ENCODE results near the gene ERCC4. TPM values are rescaled to one million over a fixed set of nuclear protein-coding genes. Genes with fewer than 3 reads are reported as not detected.

The ERCC4 gene
- total RNA-seq, 4 donors from 2014 or later = 2.5 to 13.2 (median 4.8) TPM

DNA sequence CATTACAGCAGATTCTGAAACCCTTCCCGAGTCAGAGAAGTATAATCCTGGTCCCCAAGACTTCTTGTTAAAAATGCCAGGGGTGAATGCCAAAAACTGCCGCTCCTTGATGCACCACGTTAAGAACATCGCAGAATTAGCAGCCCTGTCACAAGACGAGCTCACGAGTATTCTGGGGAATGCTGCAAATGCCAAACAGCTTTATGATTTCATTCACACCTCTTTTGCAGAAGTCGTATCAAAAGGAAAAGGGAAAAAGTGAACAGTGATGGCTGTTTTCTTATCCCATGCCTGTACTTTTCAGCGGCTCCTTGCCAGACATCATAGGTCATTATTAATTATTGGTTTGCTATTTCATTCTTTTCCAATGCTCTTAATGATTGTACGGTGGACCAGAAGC, 28.1 kb downstream of the ERCC4 start:
- no peak overlapping the region for H3K4me3 ChIP-seq
- H3K27me3 ChIP-seq = no peaks in the 10 kb centered on the region
- DNase-seq = no peak
- no peaks in the 10 kb centered on the region for H3K4me1 ChIP-seq
- no peaks in the 10 kb centered on the region for H3K9me3 ChIP-seq
- no peak overlapping the region for H3K27ac ChIP-seq
- no peak for TF ChIP-seq POLR2A (IDR thresholded peaks at IDR 0.05)
- TF ChIP-seq, protein P1, sequence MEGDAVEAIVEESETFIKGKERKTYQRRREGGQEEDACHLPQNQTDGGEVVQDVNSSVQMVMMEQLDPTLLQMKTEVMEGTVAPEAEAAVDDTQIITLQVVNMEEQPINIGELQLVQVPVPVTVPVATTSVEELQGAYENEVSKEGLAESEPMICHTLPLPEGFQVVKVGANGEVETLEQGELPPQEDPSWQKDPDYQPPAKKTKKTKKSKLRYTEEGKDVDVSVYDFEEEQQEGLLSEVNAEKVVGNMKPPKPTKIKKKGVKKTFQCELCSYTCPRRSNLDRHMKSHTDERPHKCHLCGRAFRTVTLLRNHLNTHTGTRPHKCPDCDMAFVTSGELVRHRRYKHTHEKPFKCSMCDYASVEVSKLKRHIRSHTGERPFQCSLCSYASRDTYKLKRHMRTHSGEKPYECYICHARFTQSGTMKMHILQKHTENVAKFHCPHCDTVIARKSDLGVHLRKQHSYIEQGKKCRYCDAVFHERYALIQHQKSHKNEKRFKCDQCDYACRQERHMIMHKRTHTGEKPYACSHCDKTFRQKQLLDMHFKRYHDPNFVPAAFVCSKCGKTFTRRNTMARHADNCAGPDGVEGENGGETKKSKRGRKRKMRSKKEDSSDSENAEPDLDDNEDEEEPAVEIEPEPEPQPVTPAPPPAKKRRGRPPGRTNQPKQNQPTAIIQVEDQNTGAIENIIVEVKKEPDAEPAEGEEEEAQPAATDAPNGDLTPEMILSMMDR (IDR thresholded peaks at IDR 0.05) = no peak
- peaks cover 0 to 35% (median 0%) of the 10 kb centered on the region in 3 donors for H3K36me3 ChIP-seq

DNA sequence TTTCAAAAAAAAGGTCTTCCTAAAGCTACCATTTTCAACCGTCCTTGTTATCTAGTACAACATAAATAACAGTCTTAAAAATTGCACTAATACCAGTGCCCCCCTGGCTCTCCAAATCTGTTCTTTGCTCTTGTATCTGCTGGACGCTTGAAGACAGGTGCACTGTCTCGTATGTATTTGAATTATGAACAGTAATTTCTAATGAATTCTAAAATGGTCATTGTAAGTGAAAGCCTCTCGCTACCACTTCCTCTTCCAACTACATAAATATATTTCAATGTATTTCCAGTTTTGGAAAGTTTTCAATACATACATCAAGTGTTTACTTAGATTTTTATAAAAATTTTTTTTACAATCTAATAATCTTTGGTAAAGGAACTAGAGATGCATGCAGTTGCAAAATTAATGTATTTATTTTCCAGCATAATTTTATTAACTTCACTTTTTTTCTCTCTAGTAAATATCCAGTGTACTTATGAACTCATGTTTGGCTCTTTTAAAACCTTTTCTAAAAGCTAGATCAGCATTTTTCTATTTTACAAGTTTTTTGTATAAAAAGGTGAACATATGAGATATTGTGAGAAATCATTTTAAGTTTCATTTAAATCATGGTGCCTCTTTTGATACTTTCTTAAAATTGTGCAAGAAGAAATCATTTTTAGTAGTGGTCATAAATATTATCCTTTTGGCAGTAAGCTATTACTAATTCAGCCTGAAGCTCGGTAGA, 31.0 kb downstream of the ERCC4 start:
- Histone ChIP-seq H3K4me3 (no peak overlapping the region), H3K9me3 (no peaks in the 10 kb centered on the region), H3K36me3 (peaks cover 0 to 20% (median 0%) of the 10 kb centered on the region in 3 donors), H3K27me3 (no peaks in the 10 kb centered on the region), H3K27ac (no peak overlapping the region), H3K4me1 (peaks cover 0 to 4% (median 0%) of the 10 kb centered on the region in 4 donors)
- TF ChIP-seq, protein P1 (IDR thresholded peaks at IDR 0.05) = no peak
- no peak for TF ChIP-seq POLR2A (IDR thresholded peaks at IDR 0.05)
- DNase-seq = no peak

DNA sequence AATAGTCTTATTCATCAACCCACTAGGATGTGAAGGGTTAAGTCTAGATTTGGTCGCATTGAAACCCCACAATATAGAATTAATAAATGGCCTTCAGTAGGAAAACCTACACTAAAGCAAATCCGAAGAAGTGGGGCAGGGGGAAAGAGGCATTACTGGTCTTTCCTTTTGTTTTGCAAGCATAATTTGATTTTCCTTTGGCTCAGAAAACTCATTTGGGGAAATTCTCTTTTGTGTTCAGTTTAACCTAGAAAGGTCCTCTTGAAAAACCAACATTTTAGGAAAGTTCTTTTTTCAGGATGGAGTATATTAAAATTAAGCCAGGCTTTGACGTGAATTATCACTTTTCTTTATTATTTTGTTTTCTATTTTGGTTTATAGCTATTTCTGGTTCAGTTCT, 31.7 kb downstream of the ERCC4 start:
- Histone ChIP-seq H3K36me3 (peaks cover 0 to 14% (median 0%) of the 10 kb centered on the region in 3 donors), H3K27ac (no peak overlapping the region), H3K4me3 (no peak overlapping the region), H3K4me1 (peaks cover 0 to 10% (median 0%) of the 10 kb centered on the region in 4 donors), H3K27me3 (no peaks in the 10 kb centered on the region), H3K9me3 (no peaks in the 10 kb centered on the region)
- no peak for TF ChIP-seq POLR2A (IDR thresholded peaks at IDR 0.05)
- no peak for DNase-seq

DNA sequence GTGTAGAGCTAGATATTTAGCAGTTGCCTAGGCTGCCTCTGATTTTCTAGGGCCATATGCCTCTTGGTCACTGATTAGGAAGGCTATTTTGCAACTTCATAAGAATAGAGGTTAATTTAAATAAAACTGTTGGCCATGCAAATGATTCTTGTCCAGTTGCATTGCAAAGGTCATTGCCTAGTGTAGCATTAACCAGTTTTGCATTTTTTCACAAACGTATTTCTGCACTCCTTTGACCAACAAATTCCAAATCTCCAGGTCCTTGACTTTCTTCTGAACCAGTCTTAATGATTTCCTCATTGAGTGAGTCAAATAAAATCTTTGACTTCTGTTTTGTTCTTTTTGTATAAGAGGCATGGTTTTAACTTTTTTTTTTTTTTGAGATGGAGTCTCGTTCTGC, 33.5 kb downstream of the ERCC4 start:
- Histone ChIP-seq H3K4me1 (peaks cover 0 to 29% (median 2%) of the 10 kb centered on the region in 4 donors), H3K9me3 (no peaks in the 10 kb centered on the region), H3K36me3 (peaks cover 0 to 2% (median 0%) of the 10 kb centered on the region in 3 donors), H3K27ac (no peak overlapping the region), H3K27me3 (no peaks in the 10 kb centered on the region), H3K4me3 (no peak overlapping the region)
- no peak for DNase-seq
- TF ChIP-seq, protein P1 (IDR thresholded peaks at IDR 0.05) = no peak
- no peak for TF ChIP-seq POLR2A (IDR thresholded peaks at IDR 0.05)

DNA sequence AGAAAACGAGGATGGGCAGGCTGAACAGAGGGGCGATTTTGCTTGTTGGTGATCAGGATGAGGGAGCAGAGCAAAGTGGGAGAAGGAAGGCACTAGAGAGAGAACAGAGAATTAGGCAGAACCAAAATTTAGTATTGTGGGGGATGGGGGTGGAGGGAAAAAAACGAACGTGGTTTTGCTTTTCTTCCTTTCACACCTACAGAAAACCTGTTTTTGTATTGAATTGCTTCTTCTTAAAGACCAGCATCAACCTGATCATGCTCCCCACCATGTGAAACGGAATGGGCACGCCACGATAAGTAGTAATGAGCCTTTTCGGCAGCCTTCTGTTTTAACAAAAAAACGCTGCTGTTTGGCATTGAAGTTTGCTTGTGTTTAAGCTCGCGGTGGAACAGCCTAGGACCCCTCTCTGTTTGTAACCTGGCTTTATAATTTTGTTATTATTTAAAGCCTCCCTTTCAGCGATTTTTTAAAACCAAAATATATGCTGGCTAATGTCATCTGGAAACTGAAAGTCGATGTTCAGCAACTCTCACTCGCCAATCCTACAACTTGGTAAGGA, 36.8 kb downstream of the ERCC4 start:
- Histone ChIP-seq H3K4me3 (peak overlapping the region; percentile 16 to 31 (median 28)), H3K27ac (peak overlapping the region; percentile 70 to 79 (median 76)), H3K4me1 (peaks cover 0 to 30% (median 2%) of the 10 kb centered on the region in 4 donors), H3K9me3 (no peaks in the 10 kb centered on the region), H3K27me3 (no peaks in the 10 kb centered on the region), H3K36me3 (no peaks in the 10 kb centered on the region)
- peak in 1 of 3 donors; percentile 32 for DNase-seq
- TF ChIP-seq POLR2A (IDR thresholded peaks at IDR 0.05) = no peak
- TF ChIP-seq, protein P1 (IDR thresholded peaks at IDR 0.05) = no peak

All from Peyer's patch (tissue), 4 donors.